Body of pancreas (tissue), 4 donors: ENCODE results near the gene NPHP1.

Source experiments
- CTCF ChIP-seq, 7 experiments: fragments of 450-650 bp in 4 of 7; fragments of 200-600 bp in 3 of 7; sonication (generic) in 3 of 7; IDR thresholded peaks; one replicate each; pipeline ENCODE4 v1.5.1; 2016 to 2019; ENCODE audit warnings: antibody characterized with exemption in 7 of 7
- POLR2A ChIP-seq, 3 donors: fragments of 450-650 bp; IDR thresholded peaks; one replicate each; pipeline ENCODE4 v1.6.1; 2016; ENCODE audit warnings: antibody characterized with exemption in 3 of 3, mild to moderate bottlenecking in 2 of 3

- TF ChIP-seq POLR2A (IDR thresholded peaks at IDR 0.05) = no peak
- TF ChIP-seq CTCF (IDR thresholded peaks at IDR 0.05) = no peak
Measured at GRCh38 chr2:110103061-110103961, 101.5 kb downstream of the NPHP1 start.
